CD4-positive, alpha-beta T cell (primary cell): ENCODE measurements around the gene C4orf51. TPM values are rescaled to one million over a fixed set of nuclear protein-coding genes. Genes with fewer than 3 reads are reported as not detected.
"Not testable (repeated sequence)": the region's sequence is repeated elsewhere in the genome, so short reads cannot be mapped to it uniquely, and the experiment has no call there.

ENCODE experiments used
- ATAC-seq: fragments of 200-7000 bp; cut with Tn5 transposase; one replicate; pipeline ENCODE4 v1.10.0; 2022; ENCODE audit warnings: mild to moderate bottlenecking; ENCODE audit not compliant: poor library complexity
- CTCF ChIA-PET: fragments of 350-600 bp; sonication (Branson Sonifier 250); formaldehyde crosslinking; loops from one replicate; lab custom pipeline; 2021; ENCODE audit warnings: antibody characterized with exemption, inconsistent platforms; lab: Charles Lee
- POLR2A ChIA-PET: fragments of 350-600 bp; sonication (Branson Sonifier 250); formaldehyde crosslinking; loops from one replicate; lab custom pipeline; 2021; ENCODE audit warnings: antibody characterized with exemption, inconsistent platforms; lab: Charles Lee
- DNase-seq, 14 experiments: peaks; one replicate each; pipeline ENCODE4 v3.0.0-alpha.2; 2013 to 2020; ENCODE audit warnings: mixed read lengths in 2 of 14
- H3K27ac ChIP-seq, 2 donors: one replicate each; pipeline versions ENCODE4 v1.5.1 to v1.7.0; 2013; ENCODE audit warnings: low read length in 2 of 2, low read depth in 1 of 2, mild to moderate bottlenecking in 1 of 2
- H3K27me3 ChIP-seq, 2 experiments: 1 replicate in 1 of 2; 2 replicates in 1 of 2; pipeline versions ENCODE4 v1.6.1 to v1.7.0; 2013; ENCODE audit warnings: low read length in 2 of 2, control low read depth in 1 of 2, mild to moderate bottlenecking in 1 of 2, moderate library complexity in 1 of 2; ENCODE audit not compliant: insufficient read depth in 2 of 2, control insufficient read depth in 1 of 2
- H3K36me3 ChIP-seq: one replicate; pipeline ENCODE4 v1.6.1; 2013; ENCODE audit warnings: low read length, control low read depth; ENCODE audit not compliant: insufficient read depth
- H3K4me1 ChIP-seq: one replicate; pipeline ENCODE4 v1.6.1; 2013; ENCODE audit warnings: low read length, control low read depth; ENCODE audit not compliant: insufficient read depth
- H3K4me3 ChIP-seq: one replicate; pipeline ENCODE4 v1.5.1; 2013; ENCODE audit warnings: mild to moderate bottlenecking, low read length, moderate library complexity
- H3K9me3 ChIP-seq, 2 experiments: 1 replicate in 1 of 2; 2 replicates in 1 of 2; pipeline versions ENCODE4 v1.6.1 to v1.7.0; 2013; ENCODE audit warnings: low read length in 2 of 2, mild to moderate bottlenecking in 2 of 2, control low read depth in 1 of 2, moderate library complexity in 1 of 2; ENCODE audit not compliant: control insufficient read depth in 1 of 2, insufficient read depth in 1 of 2
- H3K27ac Mint-ChIP-seq: one replicate; pipeline ENCODE4 v1.8.0; 2020; ENCODE audit warnings: mixed read lengths
- H3K27me3 Mint-ChIP-seq: one replicate; pipeline ENCODE4 v1.8.0; 2021; ENCODE audit warnings: mixed read lengths
- H3K36me3 Mint-ChIP-seq: one replicate; pipeline ENCODE4 v1.8.0; 2021; ENCODE audit warnings: low read depth, mixed read lengths
- H3K4me1 Mint-ChIP-seq: one replicate; pipeline ENCODE4 v1.8.0; 2021; ENCODE audit warnings: low read depth, mixed read lengths
- H3K4me3 Mint-ChIP-seq: one replicate; pipeline ENCODE4 v1.8.0; 2020; ENCODE audit warnings: mild to moderate bottlenecking, mixed read lengths
- H3K9me3 Mint-ChIP-seq: one replicate; pipeline ENCODE4 v1.8.0; 2020; ENCODE audit warnings: mixed read lengths
- intact Hi-C, 2 experiments: fragments of 100-400 bp; cut with DNase I in 1 of 2; cut with micrococcal nuclease in 1 of 2; formaldehyde crosslinking; loops; one replicate each; pipeline versions ENCODE4 v1.15.1 to v1.9.0; 2023 to 2025; cut with DNase I, micrococcal nuclease
- total RNA-seq, 174 experiments: library from RNA in 2 of 174; stranded (reverse) in 2 of 174; gene quantifications; one replicate each; pipeline ENCODE4 v1.2.3 and lab custom pipeline; 2021 to 2026
- TF ChIP-seq, protein P1 (sequence below): fragments of 200-600 bp; IDR thresholded peaks from one replicate; pipeline ENCODE4 v1.8.0; 2022; ENCODE audit warnings: antibody characterized with exemption, mild to moderate bottlenecking

Gene C4orf51
- total RNA-seq, 2 experiments from 2014 or later = not detected

DNA sequence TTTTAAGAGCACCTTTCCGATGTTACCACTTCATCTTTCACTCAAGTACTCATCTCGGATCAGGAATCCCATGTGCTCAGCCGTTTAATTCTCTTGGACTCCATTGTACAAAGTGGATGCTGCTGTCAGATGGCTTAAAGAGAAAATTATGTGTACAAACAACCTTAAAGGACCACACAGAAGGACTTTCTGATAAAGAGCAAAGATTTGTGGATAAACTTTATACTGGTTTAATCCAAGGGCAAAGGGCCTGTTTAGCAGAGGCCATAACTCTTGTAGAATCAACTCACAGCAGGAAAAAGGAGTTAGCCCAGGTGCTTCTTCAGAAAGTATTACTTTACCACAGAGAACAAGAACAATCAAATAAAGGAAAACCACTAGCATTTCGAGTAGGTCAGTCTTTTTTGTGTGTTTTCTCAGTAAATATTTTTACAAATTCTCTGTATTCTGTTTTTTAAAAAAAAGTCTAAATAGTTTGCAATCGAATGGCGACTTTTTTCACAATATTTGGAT, 40.7 kb upstream of the C4orf51 start:
- no peaks in the 10 kb centered on the region for H3K9me3 Mint-ChIP-seq
- TF ChIP-seq, protein P1, sequence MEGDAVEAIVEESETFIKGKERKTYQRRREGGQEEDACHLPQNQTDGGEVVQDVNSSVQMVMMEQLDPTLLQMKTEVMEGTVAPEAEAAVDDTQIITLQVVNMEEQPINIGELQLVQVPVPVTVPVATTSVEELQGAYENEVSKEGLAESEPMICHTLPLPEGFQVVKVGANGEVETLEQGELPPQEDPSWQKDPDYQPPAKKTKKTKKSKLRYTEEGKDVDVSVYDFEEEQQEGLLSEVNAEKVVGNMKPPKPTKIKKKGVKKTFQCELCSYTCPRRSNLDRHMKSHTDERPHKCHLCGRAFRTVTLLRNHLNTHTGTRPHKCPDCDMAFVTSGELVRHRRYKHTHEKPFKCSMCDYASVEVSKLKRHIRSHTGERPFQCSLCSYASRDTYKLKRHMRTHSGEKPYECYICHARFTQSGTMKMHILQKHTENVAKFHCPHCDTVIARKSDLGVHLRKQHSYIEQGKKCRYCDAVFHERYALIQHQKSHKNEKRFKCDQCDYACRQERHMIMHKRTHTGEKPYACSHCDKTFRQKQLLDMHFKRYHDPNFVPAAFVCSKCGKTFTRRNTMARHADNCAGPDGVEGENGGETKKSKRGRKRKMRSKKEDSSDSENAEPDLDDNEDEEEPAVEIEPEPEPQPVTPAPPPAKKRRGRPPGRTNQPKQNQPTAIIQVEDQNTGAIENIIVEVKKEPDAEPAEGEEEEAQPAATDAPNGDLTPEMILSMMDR = no peak
- no peak for DNase-seq
- H3K27ac Mint-ChIP-seq = no peak overlapping the region
- ChIA-PET POLR2A (no interaction called here), CTCF (no interaction called here)
- H3K4me3 Mint-ChIP-seq = no peak overlapping the region
- no peaks in the 10 kb centered on the region for H3K27me3 Mint-ChIP-seq
- intact Hi-C loops = no loop called here
- H3K27ac ChIP-seq = no peak overlapping the region
- peaks cover 31% of the 10 kb centered on the region for H3K36me3 ChIP-seq
- H3K36me3 Mint-ChIP-seq = peaks cover 45% of the 10 kb centered on the region
- no peaks in the 10 kb centered on the region for H3K4me1 Mint-ChIP-seq
- no peaks in the 10 kb centered on the region for H3K27me3 ChIP-seq
- peaks cover 8% of the 10 kb centered on the region for H3K4me1 ChIP-seq
- no peaks in the 10 kb centered on the region for H3K9me3 ChIP-seq
- H3K4me3 ChIP-seq = no peak overlapping the region
- no peak for ATAC-seq

- H3K9me3 ChIP-seq, H3K27me3 ChIP-seq, H3K27ac ChIP-seq, H3K4me1 ChIP-seq, H3K4me3 ChIP-seq, CTCF ChIA-PET, H3K9me3 Mint-ChIP-seq, H3K4me3 Mint-ChIP-seq, POLR2A ChIA-PET, intact Hi-C loops, H3K27me3 Mint-ChIP-seq, DNase-seq, ATAC-seq, H3K27ac Mint-ChIP-seq, H3K4me1 Mint-ChIP-seq: not testable (repeated sequence)
- H3K36me3 Mint-ChIP-seq = peaks cover 53% of the 10 kb centered on the region
- peaks cover 39% of the 10 kb centered on the region for H3K36me3 ChIP-seq
Measured at GRCh38 chr4:145640236-145640635, 39.7 kb upstream of the C4orf51 start.

DNA sequence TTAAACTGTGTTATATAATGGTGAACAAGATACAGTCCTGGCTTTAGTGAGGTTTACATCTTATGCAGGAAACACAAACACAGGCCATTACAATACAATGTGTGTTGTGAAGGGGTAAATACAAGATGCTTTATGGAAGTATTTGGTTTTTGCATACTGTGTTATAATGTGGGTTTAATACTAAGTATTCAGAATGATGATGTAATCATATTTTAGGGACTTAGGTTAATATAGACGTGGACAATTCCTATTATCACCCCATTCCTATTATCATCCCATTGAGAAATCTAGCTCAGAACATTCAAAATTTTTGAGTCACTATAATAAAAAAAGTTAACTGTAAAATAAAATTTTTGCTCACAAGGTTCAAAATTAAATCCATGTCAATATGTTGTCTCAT, 36.7 kb upstream of the C4orf51 start:
- H3K27ac Mint-ChIP-seq = no peak overlapping the region
- ChIA-PET CTCF (no interaction called here), POLR2A (no interaction called here)
- H3K27me3 Mint-ChIP-seq = no peaks in the 10 kb centered on the region
- no peak overlapping the region for H3K4me3 Mint-ChIP-seq
- no peaks in the 10 kb centered on the region for H3K4me1 Mint-ChIP-seq
- no peak overlapping the region for H3K4me3 ChIP-seq
- no peaks in the 10 kb centered on the region for H3K9me3 Mint-ChIP-seq
- peaks cover 81% of the 10 kb centered on the region for H3K36me3 Mint-ChIP-seq
- no peak for DNase-seq
- ATAC-seq = no peak
- H3K4me1 ChIP-seq = no peaks in the 10 kb centered on the region
- no peaks in the 10 kb centered on the region for H3K27me3 ChIP-seq
- H3K9me3 ChIP-seq = no peaks in the 10 kb centered on the region
- H3K27ac ChIP-seq = no peak overlapping the region
- H3K36me3 ChIP-seq = peaks cover 47% of the 10 kb centered on the region
- TF ChIP-seq, protein P1 = no peak
- intact Hi-C loops = no loop called here

- peaks cover 77% of the 10 kb centered on the region for H3K36me3 Mint-ChIP-seq
- POLR2A ChIA-PET = no interaction called here
Measured at GRCh38 chr4:145644699-145645098, 35.2 kb upstream of the C4orf51 start.

More at GRCh38 chr4:145644699-145645098, 35.2 kb upstream of the C4orf51 start:
- Mint-ChIP-seq H3K4me1 (no peaks in the 10 kb centered on the region), H3K27ac (no peak overlapping the region), H3K27me3 (no peaks in the 10 kb centered on the region), H3K9me3 (no peaks in the 10 kb centered on the region), H3K4me3 (no peak overlapping the region)
- intact Hi-C loops = no loop called here
- H3K4me3 ChIP-seq = no peak overlapping the region
- peaks cover 43% of the 10 kb centered on the region for H3K36me3 ChIP-seq
- CTCF ChIA-PET = no interaction called here
- H3K27ac ChIP-seq = no peak overlapping the region
- no peaks in the 10 kb centered on the region for H3K27me3 ChIP-seq
- ATAC-seq = no peak
- H3K9me3 ChIP-seq = no peaks in the 10 kb centered on the region
- no peak for DNase-seq
- H3K4me1 ChIP-seq = no peaks in the 10 kb centered on the region
- TF ChIP-seq, protein P1 = no peak
